ENCODE data around the gene GRB10. TPM values are rescaled to one million over a fixed set of nuclear protein-coding genes. Genes with fewer than 3 reads are reported as not detected.

The GRB10 gene
- total RNA-seq, 1 experiment from 2014 or later: 47.9 TPM

DNA sequence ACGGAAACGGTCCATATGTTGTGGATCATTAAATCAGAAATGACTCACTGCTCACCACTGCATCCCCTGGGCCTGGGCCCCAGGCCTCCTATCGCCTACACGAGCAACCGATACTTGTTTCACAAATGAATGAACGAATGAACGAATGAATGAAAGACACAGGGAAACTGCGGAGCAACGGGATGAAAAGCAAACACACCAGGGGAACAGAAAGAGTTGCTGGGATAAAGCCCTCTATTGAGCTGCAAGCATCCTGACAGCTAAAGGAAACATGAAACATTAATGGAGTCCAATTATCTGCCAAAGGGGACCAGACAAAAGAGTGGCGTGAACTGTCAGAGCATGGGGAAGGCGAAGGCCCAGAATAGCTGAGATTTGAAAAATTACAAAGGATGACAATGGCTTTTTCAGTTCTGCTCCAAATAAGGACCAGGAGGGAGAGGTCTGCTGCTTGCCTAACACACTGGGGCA, 92.1 kb downstream of the GRB10 start:
- Histone ChIP-seq H3K4me3 (no peak overlapping the region), H3K27me3 (ENCODE audit: insufficient read depth, low read depth) (no peaks in the 10 kb centered on the region), H3K9me2 (ENCODE audit: insufficient read depth) (no peaks in the 10 kb centered on the region), H3K9me3 (ENCODE audit: insufficient read depth, low read depth) (no peaks in the 10 kb centered on the region), H3F3A (ENCODE audit: insufficient read depth, low read depth) (no peaks in the 10 kb centered on the region), H3K36me3 (ENCODE audit: low read depth) (peaks cover 9% of the 10 kb centered on the region; the same call in 1 of the 2 replicates), H2AFZ (no peak overlapping the region), H3K4me1 (replicated peaks; ENCODE audit: insufficient read depth) (peaks cover 13% of the 10 kb centered on the region), H3K27ac (no peak overlapping the region), H3K79me2 (ENCODE audit: low read depth) (no peaks in the 10 kb centered on the region), H4K20me1 (ENCODE audit: insufficient read depth) (peaks cover 15% of the 10 kb centered on the region; the same call in 1 of the 2 replicates), H3K4me2 (no peak overlapping the region)
- DNase-seq: no peak
- no peak for TF ChIP-seq CTCF (conservative IDR thresholded peaks at IDR 0.05)
- no peak for TF ChIP-seq EZH2 (IDR thresholded peaks at IDR 0.05; ENCODE audit: low read depth)
- ChIA-PET CTCF (interaction anchor here (0.7 kb wide), 1 partner anchor 363 kb away, joined by 4 read pairs; no protein-coding TSS in a partner anchor), POLR2A (ENCODE audit: unreplicated experiment) (interaction anchor here (0.7 kb wide), 1 partner anchor 42 kb away, joined by 5 read pairs; no protein-coding TSS in a partner anchor)
- no TSS peak for BruUV-seq (replicated peaks)
- intact Hi-C loops (cut with micrococcal nuclease; ENCODE audit: unreplicated experiment): no loop called here

DNA sequence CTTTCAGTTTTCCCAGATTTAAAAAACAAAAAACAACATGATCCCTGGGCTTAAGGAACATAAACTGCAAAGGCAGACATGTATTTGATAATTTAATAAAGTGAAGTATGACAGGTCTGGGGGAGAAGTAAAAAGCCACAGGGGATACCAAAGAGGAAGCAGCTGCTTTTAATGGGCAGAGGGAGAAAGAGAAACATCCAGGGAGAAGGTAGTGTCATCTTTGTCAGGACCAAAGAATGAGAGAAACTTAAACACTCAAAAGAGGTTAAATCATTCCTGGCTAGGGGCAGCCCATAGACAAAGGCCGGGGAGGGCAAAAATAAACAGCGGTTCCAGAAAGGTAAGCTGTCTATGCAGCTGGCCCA, 94.5 kb downstream of the GRB10 start:
- Histone ChIP-seq H3F3A (ENCODE audit: insufficient read depth, low read depth) (no peaks in the 10 kb centered on the region; the same call in 1 of the 2 replicates), H3K36me3 (ENCODE audit: low read depth) (peaks cover 9% of the 10 kb centered on the region; the same call in 1 of the 2 replicates), H3K27ac (no peak overlapping the region), H4K20me1 (ENCODE audit: insufficient read depth) (peaks cover 16% of the 10 kb centered on the region; the same call in 1 of the 2 replicates), H3K4me2 (no peak overlapping the region), H3K79me2 (ENCODE audit: low read depth) (no peaks in the 10 kb centered on the region), H3K9me3 (ENCODE audit: insufficient read depth, low read depth) (no peaks in the 10 kb centered on the region), H3K4me1 (replicated peaks; ENCODE audit: insufficient read depth) (peaks cover 22% of the 10 kb centered on the region), H3K4me3 (no peak overlapping the region), H3K27me3 (ENCODE audit: insufficient read depth, low read depth) (no peaks in the 10 kb centered on the region), H2AFZ (no peak overlapping the region), H3K9me2 (ENCODE audit: insufficient read depth) (no peaks in the 10 kb centered on the region)
- TF ChIP-seq EZH2 (IDR thresholded peaks at IDR 0.05; ENCODE audit: low read depth): no peak
- TF ChIP-seq CTCF (conservative IDR thresholded peaks at IDR 0.05): no peak
- POLR2A ChIA-PET (ENCODE audit: unreplicated experiment): no interaction called here
- intact Hi-C loops (cut with micrococcal nuclease; ENCODE audit: unreplicated experiment): loop anchor here (5.0 kb wide), 1 partner anchor 379 kb away; no protein-coding TSS in a partner anchor
- DNase-seq: no peak
- CTCF ChIA-PET: no interaction called here
- BruUV-seq (replicated peaks): no TSS peak

DNA sequence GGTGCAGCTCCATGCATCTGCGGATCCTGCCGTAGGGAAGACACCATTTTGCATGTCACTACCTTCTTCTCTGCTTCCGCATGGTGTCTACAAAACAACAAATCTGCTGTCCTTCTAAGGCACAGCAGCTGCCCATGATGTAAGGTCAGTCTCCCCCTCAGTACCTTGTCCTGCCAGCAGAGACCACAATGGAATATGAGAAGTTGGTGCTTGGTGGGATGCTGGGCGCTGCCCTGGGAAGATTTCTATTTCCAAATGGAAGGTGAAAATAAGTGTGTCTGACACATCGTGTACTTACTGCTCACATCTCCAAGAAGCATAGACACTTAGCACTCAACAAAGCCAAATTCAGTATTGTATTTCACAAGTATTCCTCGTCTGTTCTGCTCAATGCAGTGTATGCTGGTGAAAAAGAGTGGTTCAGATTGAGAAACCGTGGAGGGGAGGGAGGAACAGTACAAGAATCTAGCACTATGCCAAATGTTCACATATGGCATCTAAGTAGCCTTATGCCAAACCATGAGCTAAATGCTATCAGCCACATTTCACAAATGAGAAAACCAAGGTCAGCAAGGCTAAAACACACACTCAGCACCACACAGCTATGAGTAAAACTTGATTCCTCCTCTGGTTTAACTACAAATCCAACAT, 95.0 kb downstream of the GRB10 start:
- POLR2A ChIA-PET (ENCODE audit: unreplicated experiment): no interaction called here

More for the DNA sequence above, 95.0 kb downstream of the GRB10 start:
- no peak overlapping the region for H3K4me3 ChIP-seq
- H3F3A ChIP-seq (ENCODE audit: insufficient read depth, low read depth): no peaks in the 10 kb centered on the region; the same call in 1 of the 2 replicates
- CTCF ChIA-PET: no interaction called here
- peaks cover 9% of the 10 kb centered on the region; the same call in 1 of the 2 replicates for H3K36me3 ChIP-seq (ENCODE audit: low read depth)
- H3K9me2 ChIP-seq (ENCODE audit: insufficient read depth): no peaks in the 10 kb centered on the region
- H2AFZ ChIP-seq: no peak overlapping the region
- H3K27ac ChIP-seq: no peak overlapping the region
- H3K79me2 ChIP-seq (ENCODE audit: low read depth): no peaks in the 10 kb centered on the region
- H3K27me3 ChIP-seq (ENCODE audit: insufficient read depth, low read depth): no peaks in the 10 kb centered on the region
- no peak for DNase-seq
- H3K9me3 ChIP-seq (ENCODE audit: insufficient read depth, low read depth): no peaks in the 10 kb centered on the region
- peaks cover 21% of the 10 kb centered on the region for H4K20me1 ChIP-seq (ENCODE audit: insufficient read depth)
- TF ChIP-seq EZH2 (IDR thresholded peaks at IDR 0.05; ENCODE audit: low read depth) (no peak), CTCF (conservative IDR thresholded peaks at IDR 0.05) (no peak)
- no peak overlapping the region for H3K4me2 ChIP-seq
- no TSS peak for BruUV-seq (replicated peaks)
- intact Hi-C loops (cut with micrococcal nuclease; ENCODE audit: unreplicated experiment): loop anchor here (5.0 kb wide), 1 partner anchor 380 kb away; no protein-coding TSS in a partner anchor
- H3K4me1 ChIP-seq (replicated peaks; ENCODE audit: insufficient read depth): peaks cover 22% of the 10 kb centered on the region
